Dermis lymphatic vessel endothelial cell (primary cell): Measurements from ENCODE around the gene NLRP13. TPM values are rescaled to one million over a fixed set of nuclear protein-coding genes. Genes with fewer than 3 reads are reported as not detected.

ENCODE experiments used
- total RNA-seq: library from RNA; depleted of rRNA; stranded (reverse); fragments of >200 nt; gene quantifications from 2 replicates; pipeline ENCODE4 v1.2.1, GENCODE V29; 2014

Gene NLRP13
- total RNA-seq, result not detected in 2 replicates

GRCh38 chr19:55931936-55932386, at the start of gene NLRP13:
TSS of gene NLRP13 (minus strand) at chr19:55932336. CDS start at chr19:55932311, 25 bp downstream.

GRCh38 chr19:55947532-55947931, 15.4 kb upstream of the NLRP13 start, which contains the start of gene NLRP8:
TSS of gene NLRP8 (plus strand) at chr19:55947832.

Other genes starting within 250 kb of the NLRP13 start
- not detected in 2 replicates for gene NLRP9, start 193.9 kb downstream of the NLRP13 start, total RNA-seq
- gene RFPL4A, start 173.2 kb downstream of the NLRP13 start, total RNA-seq, result 0.87 TPM in 1 of 2 replicates, not detected in the other
- not detected in 2 replicates for gene RFPL4AL1, start 163.2 kb downstream of the NLRP13 start, total RNA-seq
- gene NLRP11, start 100.3 kb downstream of the NLRP13 start, total RNA-seq, result under 0.01 and 0.11 TPM in 2 replicates
- not detected in 2 replicates for gene NLRP4, start 95.8 kb downstream of the NLRP13 start, total RNA-seq
- not detected in 2 replicates for gene NLRP8, start 15.5 kb upstream of the NLRP13 start, total RNA-seq
- not detected in 2 replicates for gene NLRP5, start 54.4 kb upstream of the NLRP13 start, total RNA-seq
- gene ZNF787, start 189.0 kb upstream of the NLRP13 start, total RNA-seq, result 25.8 and 26.3 TPM in 2 replicates
- gene ZNF444, start 209.0 kb upstream of the NLRP13 start, total RNA-seq, result 9.2 and 11.2 TPM in 2 replicates
- gene GALP, start 243.7 kb upstream of the NLRP13 start, total RNA-seq, result not detected in 2 replicates